ENCODE results near the gene SLC27A5. TPM values are rescaled to one million over a fixed set of nuclear protein-coding genes. Genes with fewer than 3 reads are reported as not detected.

SLC27A5 gene
- total RNA-seq, 4 donors from 2014 or later, result 10.6 to 22.4 (median 17.7) TPM

- Histone ChIP-seq H3K36me3 (peaks cover 0 to 5% of the 10 kb centered on the region in 2 donors), H3K27me3 (no peaks in the 10 kb centered on the region), H3K9me3 (no peaks in the 10 kb centered on the region), H3K4me3 (replicated peaks in 1 of 3) (no peak overlapping the region), H3K27ac (no peak overlapping the region), H3K4me1 (peaks cover 8 to 12% of the 10 kb centered on the region in 2 donors)
- no peak for DNase-seq
- WGBS, 2 donors, result 82 to 86% methylated on average over 2 of the region's 2 CpGs
- TF ChIP-seq CTCF (IDR thresholded peaks at IDR 0.05), result no peak
- no peak for TF ChIP-seq POLR2A (IDR thresholded peaks at IDR 0.05)
- intact Hi-C loops (cut with DNase I), result no loop called here
Measured at GRCh38 chr19:58480831-58481230, 31.0 kb downstream of the SLC27A5 start.

GRCh38 chr19:58480481-58480830 is 31.3 kb downstream of the SLC27A5 start:
- DNase-seq, result no peak
- no peak for TF ChIP-seq CTCF (IDR thresholded peaks at IDR 0.05)
- no peak for TF ChIP-seq POLR2A (IDR thresholded peaks at IDR 0.05)
- Histone ChIP-seq H3K4me1 (peaks cover 8 to 12% of the 10 kb centered on the region in 2 donors), H3K9me3 (no peaks in the 10 kb centered on the region), H3K27ac (no peak overlapping the region), H3K4me3 (replicated peaks in 1 of 3) (no peak overlapping the region), H3K36me3 (peaks cover 0 to 5% of the 10 kb centered on the region in 2 donors), H3K27me3 (no peaks in the 10 kb centered on the region)
- intact Hi-C loops (cut with DNase I), result no loop called here
- 92% methylated on average over 13 of the region's 20 CpGs; no CpG with 5 or more reads in 1 of the 2 donors for WGBS, 2 donors

- no peak for DNase-seq
- H3K27ac ChIP-seq, result no peak overlapping the region
- peaks cover 0 to 5% of the 10 kb centered on the region in 2 donors for H3K36me3 ChIP-seq
- 82 to 94% methylated on average over 3 to 10 of the region's 28 CpGs for WGBS, 2 donors
- no peak overlapping the region for H3K4me3 ChIP-seq (replicated peaks in 1 of 3)
- H3K27me3 ChIP-seq, result no peaks in the 10 kb centered on the region
- intact Hi-C loops (cut with DNase I), result no loop called here
- no peaks in the 10 kb centered on the region for H3K9me3 ChIP-seq
- peaks cover 14 to 17% of the 10 kb centered on the region in 2 donors for H3K4me1 ChIP-seq
- TF ChIP-seq CTCF (IDR thresholded peaks at IDR 0.05) (no peak), POLR2A (IDR thresholded peaks at IDR 0.05) (no peak)
Measured at GRCh38 chr19:58479736-58480480, 31.9 kb downstream of the SLC27A5 start.

- H3K27ac ChIP-seq, result no peak overlapping the region
- H3K36me3 ChIP-seq, result peaks cover 0 to 5% of the 10 kb centered on the region in 2 donors
- no peak for DNase-seq
- intact Hi-C loops (cut with DNase I), result no loop called here
- H3K4me1 ChIP-seq, result peaks cover 16 to 21% of the 10 kb centered on the region in 2 donors
- WGBS, 2 donors, result 91 to 95% methylated on average over 7 of the region's 7 CpGs
- no peaks in the 10 kb centered on the region for H3K9me3 ChIP-seq
- no peaks in the 10 kb centered on the region for H3K27me3 ChIP-seq
- H3K4me3 ChIP-seq (replicated peaks in 1 of 3), result no peak overlapping the region
- no peak for TF ChIP-seq POLR2A (IDR thresholded peaks at IDR 0.05)
- TF ChIP-seq CTCF (IDR thresholded peaks at IDR 0.05), result no peak
Measured at GRCh38 chr19:58479303-58479702, 32.5 kb downstream of the SLC27A5 start.

GRCh38 chr19:58477871-58478270 is 33.9 kb downstream of the SLC27A5 start:
- TF ChIP-seq POLR2A (IDR thresholded peaks at IDR 0.05), result no peak
- no peak for TF ChIP-seq CTCF (IDR thresholded peaks at IDR 0.05)
- DNase-seq, result no peak
- peaks cover 16 to 21% of the 10 kb centered on the region in 2 donors for H3K4me1 ChIP-seq
- H3K4me3 ChIP-seq (replicated peaks in 1 of 3), result no peak overlapping the region
- WGBS, 2 donors, result 100% methylated on average over 1 of the region's 1 CpG
- H3K9me3 ChIP-seq, result no peaks in the 10 kb centered on the region
- intact Hi-C loops (cut with DNase I), result no loop called here
- peaks cover 0 to 7% of the 10 kb centered on the region in 2 donors for H3K36me3 ChIP-seq
- H3K27ac ChIP-seq, result no peak overlapping the region
- H3K27me3 ChIP-seq, result no peaks in the 10 kb centered on the region
